ENCODE results near the gene UGT1A5.
"Not testable (repeated sequence)": the region's sequence is repeated elsewhere in the genome, so short reads cannot be mapped to it uniquely, and the experiment has no call there.

The UGT1A5 gene

GRCh38 chr2:233746475-233747282, 34.0 kb downstream of the UGT1A5 start:
- Histone ChIP-seq H3K9me2 (replicated peaks; ENCODE audit: insufficient read depth, low read length) (no peaks in the 10 kb centered on the region), H3K4me3 (ENCODE audit: insufficient read depth, low read length, poor library complexity, severe bottlenecking) (no peak overlapping the region), H4K20me1 (ENCODE audit: low read depth, low read length) (no peaks in the 10 kb centered on the region), H3K27ac (ENCODE audit: low read depth, low read length) (no peak overlapping the region), H3K9me3 (ENCODE audit: insufficient read depth, low read length) (peaks cover 5% of the 10 kb centered on the region; the same call in 1 of the 2 replicates), H3K27me3 (ENCODE audit: low read length) (no peaks in the 10 kb centered on the region), H3K79me2 (ENCODE audit: insufficient read depth, low read length) (no peaks in the 10 kb centered on the region), H2AFZ (ENCODE audit: low read depth, low read length, severe bottlenecking) (no peak overlapping the region), H3K9ac (ENCODE audit: low read length) (no peak overlapping the region), H3K36me3 (ENCODE audit: low read length) (no peaks in the 10 kb centered on the region), H3K4me2 (ENCODE audit: low read depth, low read length, poor library complexity, severe bottlenecking) (no peak overlapping the region), H3F3A (ENCODE audit: insufficient read depth) (no peaks in the 10 kb centered on the region)
- TF ChIP-seq EZH2phosphoT487 (conservative IDR thresholded peaks at IDR 0.05; ENCODE audit: low read length) (no peak), CTCF (IDR thresholded peaks at IDR 0.05; ENCODE audit: insufficient read depth, low read length, poor library complexity, severe bottlenecking) (no peak)

GRCh38 chr2:233747283-233747544, 34.5 kb downstream of the UGT1A5 start:
- H3K9ac ChIP-seq (ENCODE audit: low read length), result no peak overlapping the region
- H3K27me3 ChIP-seq (ENCODE audit: low read length), result no peaks in the 10 kb centered on the region
- H3K36me3 ChIP-seq (ENCODE audit: low read length), result no peaks in the 10 kb centered on the region

GRCh38 chr2:233750689-233751088, 38.0 kb downstream of the UGT1A5 start:
- H3F3A ChIP-seq (ENCODE audit: insufficient read depth); H2AFZ ChIP-seq (ENCODE audit: low read depth, low read length, severe bottlenecking); H3K4me2 ChIP-seq (ENCODE audit: low read depth, low read length, poor library complexity, severe bottlenecking); H3K9me2 ChIP-seq (replicated peaks; ENCODE audit: insufficient read depth, low read length); H3K79me2 ChIP-seq (ENCODE audit: insufficient read depth, low read length); H3K27me3 ChIP-seq (ENCODE audit: low read length); H3K4me3 ChIP-seq (ENCODE audit: insufficient read depth, low read length, poor library complexity, severe bottlenecking); H3K27ac ChIP-seq (ENCODE audit: low read depth, low read length); H4K20me1 ChIP-seq (ENCODE audit: low read depth, low read length); H3K9ac ChIP-seq (ENCODE audit: low read length); H3K36me3 ChIP-seq (ENCODE audit: low read length); H3K9me3 ChIP-seq (ENCODE audit: insufficient read depth, low read length): not testable (repeated sequence)

More at GRCh38 chr2:233747283-233747544, 34.5 kb downstream of the UGT1A5 start:
- Histone ChIP-seq H4K20me1 (ENCODE audit: low read depth, low read length) (no peaks in the 10 kb centered on the region), H3K9me2 (replicated peaks; ENCODE audit: insufficient read depth, low read length) (no peaks in the 10 kb centered on the region), H3K9me3 (ENCODE audit: insufficient read depth, low read length) (peaks cover 5% of the 10 kb centered on the region; the same call in 1 of the 2 replicates), H2AFZ (ENCODE audit: low read depth, low read length, severe bottlenecking) (no peak overlapping the region), H3K4me2 (ENCODE audit: low read depth, low read length, poor library complexity, severe bottlenecking) (no peak overlapping the region), H3F3A (ENCODE audit: insufficient read depth) (no peaks in the 10 kb centered on the region), H3K27ac (ENCODE audit: low read depth, low read length) (no peak overlapping the region), H3K79me2 (ENCODE audit: insufficient read depth, low read length) (no peaks in the 10 kb centered on the region), H3K4me3 (ENCODE audit: insufficient read depth, low read length, poor library complexity, severe bottlenecking) (no peak overlapping the region)
- TF ChIP-seq EZH2phosphoT487 (conservative IDR thresholded peaks at IDR 0.05; ENCODE audit: low read length) (no peak), CTCF (IDR thresholded peaks at IDR 0.05; ENCODE audit: insufficient read depth, low read length, poor library complexity, severe bottlenecking) (no peak)

- H3K4me3 ChIP-seq (ENCODE audit: insufficient read depth, low read length, poor library complexity, severe bottlenecking); H3K9me3 ChIP-seq (ENCODE audit: insufficient read depth, low read length); H2AFZ ChIP-seq (ENCODE audit: low read depth, low read length, severe bottlenecking); H3K9me2 ChIP-seq (replicated peaks; ENCODE audit: insufficient read depth, low read length); H3K27ac ChIP-seq (ENCODE audit: low read depth, low read length); H3K4me2 ChIP-seq (ENCODE audit: low read depth, low read length, poor library complexity, severe bottlenecking); H3K79me2 ChIP-seq (ENCODE audit: insufficient read depth, low read length); H3F3A ChIP-seq (ENCODE audit: insufficient read depth); H3K9ac ChIP-seq (ENCODE audit: low read length); H4K20me1 ChIP-seq (ENCODE audit: low read depth, low read length); H3K27me3 ChIP-seq (ENCODE audit: low read length); H3K36me3 ChIP-seq (ENCODE audit: low read length): not testable (repeated sequence)
Observed at GRCh38 chr2:233751212-233752009, 38.7 kb downstream of the UGT1A5 start.

All from SU-DHL-6 (cell line).